ENCODE measurements around the gene SMIM23.

DNA sequence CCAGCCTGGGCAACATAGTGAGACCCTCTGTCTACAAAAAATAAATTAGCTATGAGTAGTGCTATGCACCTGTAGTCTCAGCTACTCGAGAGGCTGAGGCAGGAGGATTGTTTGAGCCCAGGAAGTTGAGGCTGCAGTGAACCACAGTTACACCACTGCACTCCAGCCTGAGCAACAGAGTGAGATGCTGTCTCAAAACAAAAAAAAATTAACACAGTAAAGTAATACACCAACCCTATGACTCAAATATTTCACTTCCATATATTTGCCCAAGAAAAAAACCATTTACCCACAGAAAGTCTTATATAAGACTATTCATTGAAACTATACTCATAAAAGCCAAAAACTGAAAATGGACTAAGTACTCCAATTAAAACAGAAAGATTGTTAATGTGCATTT lies 16.2 kb downstream of the SMIM23 start:
- TF ChIP-seq CTCF (IDR thresholded peaks at IDR 0.05; ENCODE audit: insufficient read depth, low read length) (no peak), POLR2AphosphoS5 (IDR thresholded peaks at IDR 0.05; ENCODE audit: low read depth) (no peak), GABPA (IDR thresholded peaks at IDR 0.05; ENCODE audit: low read depth) (no peak), REST (IDR thresholded peaks at IDR 0.05; ENCODE audit: insufficient replicate concordance, low read depth) (no peak), SPI1 (IDR thresholded peaks at IDR 0.05; ENCODE audit: borderline replicate concordance, low read depth) (no peak)

All from HL-60 (cell line).